AG04450 (cell line): ENCODE measurements around the gene GCLC. TPM values are rescaled to one million over a fixed set of nuclear protein-coding genes. Genes with fewer than 3 reads are reported as not detected.

Source experiments
- CTCF ChIA-PET: fragments of 300-600, 350-600 bp; formaldehyde crosslinking; extraction: SDS; loops from one replicate; lab custom pipeline; 2022; ENCODE audit warnings: antibody characterized with exemption, inconsistent platforms; lab: Charles Lee
- POLR2A ChIA-PET: fragments of 350-600 bp; formaldehyde crosslinking; extraction: SDS; loops from one replicate; lab custom pipeline; 2021; ENCODE audit warnings: antibody characterized with exemption, inconsistent platforms; lab: Yijun Ruan, JAX
- DNase-seq: peaks from one replicate; pipeline ENCODE4 v3.0.0-alpha.2; 2011; ENCODE audit warnings: low read depth, low spot score
- H3K27ac ChIP-seq: one replicate; pipeline ENCODE4 v1.5.1; 2012; ENCODE audit warnings: low read depth, low read length, control low read depth
- H3K27me3 ChIP-seq: one replicate; pipeline ENCODE4 v1.6.0; 2012; ENCODE audit warnings: low read length; ENCODE audit not compliant: control insufficient read depth, insufficient read depth
- H3K4me3 ChIP-seq: 2 replicates; pipeline ENCODE4 v1.5.1; 2011; ENCODE audit warnings: mild to moderate bottlenecking, low read depth, low read length, control low read depth
- H3K9me3 ChIP-seq: 2 replicates; pipeline ENCODE4 v1.5.1; 2012; ENCODE audit warnings: low read length; ENCODE audit not compliant: control insufficient read depth, insufficient read depth
- polyA plus RNA-seq: library from polyadenylated mRNA; depleted of rRNA; stranded (reverse); fragments of >200 nt; gene quantifications from 2 replicates; pipeline ENCODE4 v1.2.3, GENCODE V29; 2011; rRNA removed
- TF ChIP-seq, protein P1 (sequence below): IDR thresholded peaks from 2 replicates; pipeline ENCODE4 v1.5.1; 2011; ENCODE audit warnings: low read depth, low read length, control low read depth, inconsistent platforms

The GCLC gene
- polyA plus RNA-seq, 1 experiment: 89.3 TPM

GRCh38 chr6:53451165-53451564 lies 93.7 kb downstream of the GCLC start:
- POLR2A ChIA-PET: no interaction called here
- CTCF ChIA-PET: interaction anchor here (1.3 kb wide), 1 partner anchor 9 kb away, joined by 3 read pairs; no protein-coding TSS in a partner anchor
- TF ChIP-seq, protein P1, sequence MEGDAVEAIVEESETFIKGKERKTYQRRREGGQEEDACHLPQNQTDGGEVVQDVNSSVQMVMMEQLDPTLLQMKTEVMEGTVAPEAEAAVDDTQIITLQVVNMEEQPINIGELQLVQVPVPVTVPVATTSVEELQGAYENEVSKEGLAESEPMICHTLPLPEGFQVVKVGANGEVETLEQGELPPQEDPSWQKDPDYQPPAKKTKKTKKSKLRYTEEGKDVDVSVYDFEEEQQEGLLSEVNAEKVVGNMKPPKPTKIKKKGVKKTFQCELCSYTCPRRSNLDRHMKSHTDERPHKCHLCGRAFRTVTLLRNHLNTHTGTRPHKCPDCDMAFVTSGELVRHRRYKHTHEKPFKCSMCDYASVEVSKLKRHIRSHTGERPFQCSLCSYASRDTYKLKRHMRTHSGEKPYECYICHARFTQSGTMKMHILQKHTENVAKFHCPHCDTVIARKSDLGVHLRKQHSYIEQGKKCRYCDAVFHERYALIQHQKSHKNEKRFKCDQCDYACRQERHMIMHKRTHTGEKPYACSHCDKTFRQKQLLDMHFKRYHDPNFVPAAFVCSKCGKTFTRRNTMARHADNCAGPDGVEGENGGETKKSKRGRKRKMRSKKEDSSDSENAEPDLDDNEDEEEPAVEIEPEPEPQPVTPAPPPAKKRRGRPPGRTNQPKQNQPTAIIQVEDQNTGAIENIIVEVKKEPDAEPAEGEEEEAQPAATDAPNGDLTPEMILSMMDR: no peak

DNA sequence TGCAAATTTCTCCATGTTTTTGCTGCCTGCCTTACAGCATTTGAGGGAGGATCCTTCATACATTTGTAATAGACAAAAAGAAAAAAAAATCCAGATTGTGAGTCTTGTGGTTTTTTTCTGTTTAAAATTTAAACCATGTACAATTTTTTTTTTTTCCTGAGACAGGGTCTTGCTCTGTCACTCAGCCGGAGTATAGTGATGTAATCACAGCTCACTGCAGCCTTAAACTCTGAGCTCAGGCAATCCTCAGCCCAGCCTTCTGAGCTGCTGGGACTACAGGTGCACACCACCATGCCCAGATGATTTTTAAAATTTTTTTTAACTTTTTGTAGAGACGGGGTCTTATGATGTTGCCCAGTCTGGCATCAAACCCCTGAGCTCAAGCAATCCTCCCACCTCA lies 97.0 kb downstream of the GCLC start:
- ChIA-PET POLR2A (interaction anchor here (0.7 kb wide), 1 partner anchor 50 kb away, joined by 4 read pairs; no protein-coding TSS in a partner anchor), CTCF (interaction anchor here (0.5 to 2.4 kb wide), 4 partner anchors 36 to 295 kb away, joined by 4 to 14 read pairs (median 6); no protein-coding TSS in a partner anchor)

More at GRCh38 chr6:53451165-53451564, 93.7 kb downstream of the GCLC start:
- no peaks in the 10 kb centered on the region for H3K27me3 ChIP-seq
- no peak overlapping the region for H3K4me3 ChIP-seq
- H3K27ac ChIP-seq: no peak overlapping the region
- no peak for DNase-seq
- no peaks in the 10 kb centered on the region for H3K9me3 ChIP-seq

More for the DNA sequence above, 97.0 kb downstream of the GCLC start:
- TF ChIP-seq, protein P1: no peak
- no peak for DNase-seq
- no peak overlapping the region for H3K27ac ChIP-seq
- H3K27me3 ChIP-seq: no peaks in the 10 kb centered on the region
- H3K4me3 ChIP-seq: no peak overlapping the region
- H3K9me3 ChIP-seq: no peaks in the 10 kb centered on the region

Other genes starting within 250 kb of the GCLC start
- gene ELOVL5, start 196.2 kb downstream of the GCLC start, polyA plus RNA-seq: 68.3 and 81.6 TPM in 2 replicates
- gene KLHL31, start 120.7 kb upstream of the GCLC start, polyA plus RNA-seq: 0.05 and 0.14 TPM in 2 replicates
- gene LRRC1, start 249.9 kb upstream of the GCLC start, polyA plus RNA-seq: 11.5 and 13.9 TPM in 2 replicates